ENCODE data around the gene YJU2.

GRCh38 chr19:4228765-4229178 lies 18.1 kb upstream of the YJU2 start:
- TF ChIP-seq EZH2 (IDR thresholded peaks at IDR 0.05; ENCODE audit: insufficient read depth, poor library complexity, severe bottlenecking) (no peak), EZH2phosphoT487 (IDR thresholded peaks at IDR 0.05; ENCODE audit: insufficient read depth, low read depth) (no peak)

All from GM23248 (cell line).